Activated naive CD4-positive, alpha-beta T cell treated with anti-CD3 and anti-CD28 coated beads, Interleukin-2, amount 50 U/mL, for 16 hours (primary cell): ENCODE results near the gene IL36B.

ENCODE experiments used
- DNase-seq: peaks from one replicate; pipeline ENCODE4 v3.0.0-alpha.2; 2020

The IL36B gene

GRCh38 chr2:113005030-113005509 lies 47.6 kb downstream of the IL36B start, which contains the start of gene IL36A:
TSS of gene IL36A (plus strand) at chr2:113005459. CDS start at chr2:113005872, 413 bp downstream.
- DNase-seq, result no peak

GRCh38 chr2:113002677-113003076 lies 50.0 kb downstream of the IL36B start:
- DNase-seq, result no peak

- no peak for DNase-seq
Observed at GRCh38 chr2:113000436-113000835, 52.2 kb downstream of the IL36B start.

GRCh38 chr2:112997151-112997550 lies 55.5 kb downstream of the IL36B start:
- DNase-seq, result no peak

- DNase-seq, result peak; percentile 51
Observed at GRCh38 chr2:112996635-112997034, 56.0 kb downstream of the IL36B start.

- DNase-seq, result peak; percentile 26
Observed at GRCh38 chr2:112995346-112995920, 57.2 kb downstream of the IL36B start.

GRCh38 chr2:112994648-112995047 lies 58.0 kb downstream of the IL36B start:
- DNase-seq, result no peak

- no peak for DNase-seq
Observed at GRCh38 chr2:112993831-112994230, 58.8 kb downstream of the IL36B start.

GRCh38 chr2:112989611-112990010 lies 63.1 kb downstream of the IL36B start:
- DNase-seq, result no peak

GRCh38 chr2:112985090-112985489 lies 67.6 kb downstream of the IL36B start:
- DNase-seq, result peak; percentile 37

- DNase-seq, result no peak
Observed at GRCh38 chr2:112980537-112980936, 72.1 kb downstream of the IL36B start.

GRCh38 chr2:112979731-112980130 lies 72.9 kb downstream of the IL36B start:
- DNase-seq, result no peak

- no peak for DNase-seq
Observed at GRCh38 chr2:112977559-112978056, 75.1 kb downstream of the IL36B start, which contains the start of gene IL36G. TSS of gene IL36G (plus strand) at chr2:112978006. CDS start at chr2:112978639, 633 bp downstream.
